Endometrial microvascular endothelial cells (primary cell): Measurements from ENCODE around the gene EXD2. TPM values are rescaled to one million over a fixed set of nuclear protein-coding genes. Genes with fewer than 3 reads are reported as not detected.
"Not testable (repeated sequence)": the region's sequence is repeated elsewhere in the genome, so short reads cannot be mapped to it uniquely, and the experiment has no call there.

Experiments
- in situ Hi-C: cut with HindIII; loops from 2 replicates; pipeline ENCODE4 v1.10.0; 2017; ENCODE audit warnings: low sequenced_read_pairs, low pct_unique_long_range_greater_than_20kb; ENCODE audit errors: inconsistent ontology term
- total RNA-seq: library from RNA; depleted of rRNA; stranded (reverse); fragments of >200 nt; gene quantifications from one replicate; pipeline ENCODE4 v1.2.3, GENCODE V29; 2015; ENCODE audit errors: inconsistent ontology term

EXD2 gene
- total RNA-seq, 1 donor from 2014 or later = 30.5 TPM

- in situ Hi-C loops = no loop called here
Measured at GRCh38 chr14:69183735-69184134, 7.6 kb upstream of the EXD2 start.

- in situ Hi-C loops = no loop called here
Measured at GRCh38 chr14:69190191-69190590, 1.1 kb upstream of the EXD2 start.

- in situ Hi-C loops = no loop called here
Measured at GRCh38 chr14:69193721-69194120, 2.4 kb downstream of the EXD2 start.

GRCh38 chr14:69199786-69200185 is 8.5 kb downstream of the EXD2 start:
- in situ Hi-C loops = no loop called here

- in situ Hi-C loops = no loop called here
Measured at GRCh38 chr14:69204753-69205152, 13.5 kb downstream of the EXD2 start.

GRCh38 chr14:69207435-69208041 is 16.2 kb downstream of the EXD2 start:
- in situ Hi-C loops = no loop called here

GRCh38 chr14:69208666-69209065 is 17.4 kb downstream of the EXD2 start:
- in situ Hi-C loops = no loop called here

GRCh38 chr14:69214393-69214792 is 23.1 kb downstream of the EXD2 start:
- in situ Hi-C loops = no loop called here

- in situ Hi-C loops = not testable (repeated sequence)
Measured at GRCh38 chr14:69217663-69218062, 26.4 kb downstream of the EXD2 start.

- in situ Hi-C loops = no loop called here
Measured at GRCh38 chr14:69224946-69225345, 33.6 kb downstream of the EXD2 start.

GRCh38 chr14:69226178-69226577 is 34.9 kb downstream of the EXD2 start:
- in situ Hi-C loops = no loop called here

GRCh38 chr14:69226736-69227135 is 35.4 kb downstream of the EXD2 start:
- in situ Hi-C loops = no loop called here

GRCh38 chr14:69231486-69231885 is 40.2 kb downstream of the EXD2 start:
- in situ Hi-C loops = no loop called here

- in situ Hi-C loops = no loop called here
Measured at GRCh38 chr14:69232388-69232787, 41.1 kb downstream of the EXD2 start.

GRCh38 chr14:69234106-69234505 is 42.8 kb downstream of the EXD2 start:
- in situ Hi-C loops = no loop called here

- in situ Hi-C loops = no loop called here
Measured at GRCh38 chr14:69235708-69236107, 44.4 kb downstream of the EXD2 start.

- in situ Hi-C loops = no loop called here
Measured at GRCh38 chr14:69237142-69237541, 45.8 kb downstream of the EXD2 start.

GRCh38 chr14:69237584-69237983 is 46.3 kb downstream of the EXD2 start:
- in situ Hi-C loops = no loop called here

- in situ Hi-C loops = no loop called here
Measured at GRCh38 chr14:69238883-69239282, 47.6 kb downstream of the EXD2 start.

GRCh38 chr14:69240527-69241173 is 49.4 kb downstream of the EXD2 start:
- in situ Hi-C loops = no loop called here

GRCh38 chr14:69241577-69241976 is 50.3 kb downstream of the EXD2 start:
- in situ Hi-C loops = no loop called here
